Neural cell (in vitro differentiated cells): ENCODE data around the gene UNC79. TPM values are rescaled to one million over a fixed set of nuclear protein-coding genes. Genes with fewer than 3 reads are reported as not detected.

Experiments
- H2AFZ ChIP-seq: fragments of 200-600, 300-800 bp; sonication (generic), shearing (Covaris generic); 2 replicates; pipeline ENCODE4 v1.6.0; 2014; ENCODE audit warnings: low read depth, mild to moderate bottlenecking, antibody characterized with exemption, low read length, moderate library complexity
- H3F3A ChIP-seq: fragments of 200-600 bp; shearing (Covaris generic); 2 replicates; pipeline ENCODE4 v1.6.1; 2016; ENCODE audit warnings: mild to moderate bottlenecking, moderate library complexity, mixed read lengths, antibody characterized with exemption, low read length; ENCODE audit not compliant: insufficient read depth, poor library complexity, severe bottlenecking
- H3K27ac ChIP-seq: fragments of 200-600, 300-800 bp; sonication (generic), shearing (Covaris generic); 2 replicates; pipeline ENCODE4 v1.5.1; 2014; ENCODE audit warnings: mild to moderate bottlenecking, low read length, moderate library complexity
- H3K27me3 ChIP-seq: fragments of 300-800, 200-600 bp; sonication (generic), shearing (Covaris generic); 2 replicates; pipeline ENCODE4 v1.6.0; 2014; ENCODE audit warnings: mild to moderate bottlenecking, low read depth, low read length, moderate library complexity; ENCODE audit not compliant: insufficient read depth
- H3K36me3 ChIP-seq: fragments of 300-800, 200-600 bp; sonication (generic), shearing (Covaris generic); 2 replicates; pipeline ENCODE4 v1.5.1; 2014; ENCODE audit warnings: mild to moderate bottlenecking, antibody characterized with exemption, low read length, moderate library complexity; ENCODE audit not compliant: insufficient read depth
- H3K4me2 ChIP-seq: fragments of 300-800, 200-600 bp; sonication (generic), shearing (Covaris generic); 2 replicates; pipeline ENCODE4 v1.6.0; 2014; ENCODE audit warnings: mild to moderate bottlenecking, low read length
- H3K4me3 ChIP-seq: fragments of 300-800, 200-600 bp; sonication (generic), shearing (Covaris generic); 2 replicates; pipeline ENCODE4 v1.5.1; 2014; ENCODE audit warnings: mild to moderate bottlenecking, low read length, moderate library complexity
- H3K79me2 ChIP-seq: fragments of 200-600 bp; shearing (Covaris generic); replicated peaks from 2 replicates; pipeline ENCODE4 v1.6.0; 2014; ENCODE audit warnings: mild to moderate bottlenecking, low read length, moderate library complexity; ENCODE audit not compliant: insufficient read depth
- H3K9ac ChIP-seq: fragments of 300-800, 200-600 bp; sonication (generic), shearing (Covaris generic); 2 replicates; pipeline ENCODE4 v1.6.1; 2016; ENCODE audit warnings: mild to moderate bottlenecking, low read length, mixed read lengths
- H3K9me2 ChIP-seq: fragments of 200-600 bp; shearing (Covaris generic); 2 replicates; pipeline ENCODE4 v1.6.1; 2016; ENCODE audit warnings: mild to moderate bottlenecking, low read length, mixed read lengths; ENCODE audit not compliant: insufficient read depth
- H3K9me3 ChIP-seq: fragments of 200-600, 300-800 bp; sonication (generic), shearing (Covaris generic); 2 replicates; pipeline ENCODE4 v1.6.1; 2016; ENCODE audit warnings: mild to moderate bottlenecking, mixed run types, low read length, moderate library complexity, mixed read lengths
- H4K20me1 ChIP-seq: fragments of 200-600 bp; shearing (Covaris generic); 2 replicates; pipeline ENCODE4 v1.6.1; 2016; ENCODE audit warnings: mild to moderate bottlenecking, mixed run types; ENCODE audit not compliant: insufficient read depth
- EP300 ChIP-seq: fragments of 450-650 bp; conservative IDR thresholded peaks from 2 replicates; pipeline ENCODE4 v1.6.1; 2014; ENCODE audit warnings: antibody characterized with exemption, mild to moderate bottlenecking, moderate library complexity; ENCODE audit not compliant: poor library complexity, severe bottlenecking
- EZH2 ChIP-seq: fragments of 200-600, 300-800 bp; shearing (Covaris generic), sonication (generic); IDR thresholded peaks from 2 replicates; pipeline ENCODE4 v1.6.1; 2014; ENCODE audit warnings: antibody characterized with exemption, low read length, borderline replicate concordance, mild to moderate bottlenecking; ENCODE audit not compliant: insufficient read depth, poor library complexity, severe bottlenecking
- MXI1 ChIP-seq: fragments of 450-650 bp; conservative IDR thresholded peaks from 2 replicates; pipeline ENCODE4 v1.6.1; 2014; ENCODE audit warnings: antibody characterized with exemption, mild to moderate bottlenecking; ENCODE audit not compliant: poor library complexity, severe bottlenecking
- POLR2AphosphoS5 ChIP-seq: IDR thresholded peaks from 2 replicates; pipeline ENCODE4 v1.6.1; 2012
- RAD21 ChIP-seq: fragments of 450-650 bp; conservative IDR thresholded peaks from 2 replicates; pipeline ENCODE4 v1.6.1; 2014; ENCODE audit warnings: antibody characterized with exemption, mild to moderate bottlenecking, moderate library complexity
- SMC3 ChIP-seq: fragments of 450-650 bp; conservative IDR thresholded peaks from 2 replicates; pipeline ENCODE4 v1.6.1; 2014; ENCODE audit warnings: antibody characterized with exemption, mild to moderate bottlenecking, moderate library complexity; ENCODE audit not compliant: poor library complexity
- TAF1 ChIP-seq: IDR thresholded peaks from 2 replicates; pipeline ENCODE4 v1.6.1; 2012; ENCODE audit warnings: low read depth
- polyA plus RNA-seq: library from polyadenylated mRNA; depleted of rRNA; stranded (reverse); fragments of >200 nt; gene quantifications from 2 replicates; pipeline ENCODE4 v1.2.3, GENCODE V29; 2014
- TF ChIP-seq, protein P1 (sequence below): fragments of 450-650 bp; IDR thresholded peaks from 2 replicates; pipeline ENCODE4 v1.5.1; 2014; ENCODE audit warnings: antibody characterized with exemption, mild to moderate bottlenecking, moderate library complexity; ENCODE audit not compliant: poor library complexity, severe bottlenecking
- TF ChIP-seq, protein P2 (sequence below): IDR thresholded peaks from 2 replicates; pipeline ENCODE4 v1.6.1; 2012; ENCODE audit warnings: borderline replicate concordance

The UNC79 gene
- polyA plus RNA-seq, 1 donor from 2014 or later, result 22.6 TPM

DNA sequence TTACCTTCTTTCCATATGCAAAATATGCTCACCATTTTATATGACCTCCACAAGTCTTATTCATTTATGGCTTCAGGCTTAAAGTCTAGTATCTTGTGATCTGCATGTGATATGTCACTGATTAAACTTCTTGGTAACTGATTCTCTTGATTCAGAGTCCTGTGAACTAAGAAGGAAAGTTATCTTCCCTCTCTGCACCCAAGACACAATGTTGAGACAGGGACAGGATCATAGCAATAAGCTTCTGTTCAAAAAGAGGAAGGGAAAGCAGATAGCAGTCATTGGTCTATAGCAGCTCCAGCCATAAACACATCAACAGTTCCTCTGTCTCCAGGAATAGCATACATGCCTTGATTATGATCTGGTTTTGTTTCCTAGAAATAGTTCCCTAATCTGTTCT is 103.1 kb downstream of the UNC79 start:
- Histone ChIP-seq H3K27me3 (no peaks in the 10 kb centered on the region), H3F3A (no peaks in the 10 kb centered on the region), H3K9me2 (no peaks in the 10 kb centered on the region), H2AFZ (no peak overlapping the region), H3K9me3 (no peaks in the 10 kb centered on the region), H3K27ac (no peak overlapping the region), H4K20me1 (no peaks in the 10 kb centered on the region), H3K79me2 (no peaks in the 10 kb centered on the region), H3K4me3 (no peak overlapping the region), H3K9ac (no peak overlapping the region), H3K36me3 (peaks cover 3% of the 10 kb centered on the region), H3K4me2 (no peak overlapping the region)
- TF ChIP-seq, protein P1, sequence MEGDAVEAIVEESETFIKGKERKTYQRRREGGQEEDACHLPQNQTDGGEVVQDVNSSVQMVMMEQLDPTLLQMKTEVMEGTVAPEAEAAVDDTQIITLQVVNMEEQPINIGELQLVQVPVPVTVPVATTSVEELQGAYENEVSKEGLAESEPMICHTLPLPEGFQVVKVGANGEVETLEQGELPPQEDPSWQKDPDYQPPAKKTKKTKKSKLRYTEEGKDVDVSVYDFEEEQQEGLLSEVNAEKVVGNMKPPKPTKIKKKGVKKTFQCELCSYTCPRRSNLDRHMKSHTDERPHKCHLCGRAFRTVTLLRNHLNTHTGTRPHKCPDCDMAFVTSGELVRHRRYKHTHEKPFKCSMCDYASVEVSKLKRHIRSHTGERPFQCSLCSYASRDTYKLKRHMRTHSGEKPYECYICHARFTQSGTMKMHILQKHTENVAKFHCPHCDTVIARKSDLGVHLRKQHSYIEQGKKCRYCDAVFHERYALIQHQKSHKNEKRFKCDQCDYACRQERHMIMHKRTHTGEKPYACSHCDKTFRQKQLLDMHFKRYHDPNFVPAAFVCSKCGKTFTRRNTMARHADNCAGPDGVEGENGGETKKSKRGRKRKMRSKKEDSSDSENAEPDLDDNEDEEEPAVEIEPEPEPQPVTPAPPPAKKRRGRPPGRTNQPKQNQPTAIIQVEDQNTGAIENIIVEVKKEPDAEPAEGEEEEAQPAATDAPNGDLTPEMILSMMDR, result no peak
- TF ChIP-seq TAF1 (no peak), SMC3 (no peak), POLR2AphosphoS5 (no peak), EP300 (no peak), MXI1 (no peak), EZH2 (no peak), RAD21 (no peak)
- TF ChIP-seq, protein P2, sequence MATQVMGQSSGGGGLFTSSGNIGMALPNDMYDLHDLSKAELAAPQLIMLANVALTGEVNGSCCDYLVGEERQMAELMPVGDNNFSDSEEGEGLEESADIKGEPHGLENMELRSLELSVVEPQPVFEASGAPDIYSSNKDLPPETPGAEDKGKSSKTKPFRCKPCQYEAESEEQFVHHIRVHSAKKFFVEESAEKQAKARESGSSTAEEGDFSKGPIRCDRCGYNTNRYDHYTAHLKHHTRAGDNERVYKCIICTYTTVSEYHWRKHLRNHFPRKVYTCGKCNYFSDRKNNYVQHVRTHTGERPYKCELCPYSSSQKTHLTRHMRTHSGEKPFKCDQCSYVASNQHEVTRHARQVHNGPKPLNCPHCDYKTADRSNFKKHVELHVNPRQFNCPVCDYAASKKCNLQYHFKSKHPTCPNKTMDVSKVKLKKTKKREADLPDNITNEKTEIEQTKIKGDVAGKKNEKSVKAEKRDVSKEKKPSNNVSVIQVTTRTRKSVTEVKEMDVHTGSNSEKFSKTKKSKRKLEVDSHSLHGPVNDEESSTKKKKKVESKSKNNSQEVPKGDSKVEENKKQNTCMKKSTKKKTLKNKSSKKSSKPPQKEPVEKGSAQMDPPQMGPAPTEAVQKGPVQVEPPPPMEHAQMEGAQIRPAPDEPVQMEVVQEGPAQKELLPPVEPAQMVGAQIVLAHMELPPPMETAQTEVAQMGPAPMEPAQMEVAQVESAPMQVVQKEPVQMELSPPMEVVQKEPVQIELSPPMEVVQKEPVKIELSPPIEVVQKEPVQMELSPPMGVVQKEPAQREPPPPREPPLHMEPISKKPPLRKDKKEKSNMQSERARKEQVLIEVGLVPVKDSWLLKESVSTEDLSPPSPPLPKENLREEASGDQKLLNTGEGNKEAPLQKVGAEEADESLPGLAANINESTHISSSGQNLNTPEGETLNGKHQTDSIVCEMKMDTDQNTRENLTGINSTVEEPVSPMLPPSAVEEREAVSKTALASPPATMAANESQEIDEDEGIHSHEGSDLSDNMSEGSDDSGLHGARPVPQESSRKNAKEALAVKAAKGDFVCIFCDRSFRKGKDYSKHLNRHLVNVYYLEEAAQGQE, result no peak

DNA sequence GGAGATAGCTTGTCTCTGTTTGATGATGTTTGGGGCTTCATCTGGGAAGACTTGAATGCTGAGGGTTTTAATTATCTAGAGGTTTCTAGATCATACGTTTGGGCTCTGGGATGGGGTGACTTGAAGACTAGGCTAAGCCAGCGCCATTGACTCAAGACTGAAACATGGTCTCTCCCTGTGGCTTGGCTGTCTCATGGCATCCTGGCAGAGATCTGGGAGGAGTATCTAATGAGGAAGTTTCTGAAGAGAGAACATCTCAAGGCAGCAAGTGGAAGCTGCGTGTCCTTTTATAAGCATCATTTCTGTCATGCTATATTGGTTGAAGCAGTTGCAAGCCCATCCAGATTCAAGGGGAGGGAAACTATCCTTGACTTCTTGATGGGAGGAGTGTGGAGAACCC is 104.8 kb downstream of the UNC79 start:
- H3F3A ChIP-seq, result no peaks in the 10 kb centered on the region
- H3K27me3 ChIP-seq, result no peaks in the 10 kb centered on the region
- H3K4me3 ChIP-seq, result no peak overlapping the region
- no peak for TF ChIP-seq EP300
- TF ChIP-seq RAD21, result no peak
- no peak for TF ChIP-seq MXI1
- no peak for TF ChIP-seq POLR2AphosphoS5
- no peak for TF ChIP-seq TAF1
- TF ChIP-seq SMC3, result no peak
- TF ChIP-seq EZH2, result no peak
- TF ChIP-seq, protein P1, result no peak
- TF ChIP-seq, protein P2, result no peak
- no peaks in the 10 kb centered on the region for H3K9me3 ChIP-seq
- no peaks in the 10 kb centered on the region for H3K79me2 ChIP-seq
- H3K27ac ChIP-seq, result no peak overlapping the region
- no peak overlapping the region for H3K9ac ChIP-seq
- H4K20me1 ChIP-seq, result no peaks in the 10 kb centered on the region
- peaks cover 10% of the 10 kb centered on the region for H3K36me3 ChIP-seq
- no peak overlapping the region for H2AFZ ChIP-seq
- no peaks in the 10 kb centered on the region for H3K9me2 ChIP-seq
- no peak overlapping the region for H3K4me2 ChIP-seq
